ENCODE results near the gene CEACAM20.
"Not testable (repeated sequence)": the region's sequence is repeated elsewhere in the genome, so short reads cannot be mapped to it uniquely, and the experiment has no call there.

Gene CEACAM20

DNA sequence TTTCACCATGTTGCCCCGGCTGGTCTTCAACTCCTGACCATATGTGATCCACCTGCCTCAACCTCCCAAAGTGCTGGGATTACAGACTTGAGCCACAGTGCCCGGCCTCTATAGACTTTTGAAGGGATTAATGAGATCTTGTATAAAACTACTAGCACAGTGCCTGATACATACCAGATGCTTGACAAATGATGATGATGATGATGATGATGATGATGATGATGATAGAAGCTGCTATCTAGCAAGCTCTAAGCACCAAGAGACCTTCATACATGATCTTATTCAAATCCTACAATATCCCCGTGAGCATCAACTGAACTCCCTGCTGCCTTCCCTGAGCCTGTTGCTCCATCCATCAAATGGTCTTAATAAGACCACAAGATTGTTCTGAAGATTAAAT lies 14.4 kb downstream of the CEACAM20 start:
- no peak overlapping the region for H3K27ac ChIP-seq (ENCODE audit: low read length)

DNA sequence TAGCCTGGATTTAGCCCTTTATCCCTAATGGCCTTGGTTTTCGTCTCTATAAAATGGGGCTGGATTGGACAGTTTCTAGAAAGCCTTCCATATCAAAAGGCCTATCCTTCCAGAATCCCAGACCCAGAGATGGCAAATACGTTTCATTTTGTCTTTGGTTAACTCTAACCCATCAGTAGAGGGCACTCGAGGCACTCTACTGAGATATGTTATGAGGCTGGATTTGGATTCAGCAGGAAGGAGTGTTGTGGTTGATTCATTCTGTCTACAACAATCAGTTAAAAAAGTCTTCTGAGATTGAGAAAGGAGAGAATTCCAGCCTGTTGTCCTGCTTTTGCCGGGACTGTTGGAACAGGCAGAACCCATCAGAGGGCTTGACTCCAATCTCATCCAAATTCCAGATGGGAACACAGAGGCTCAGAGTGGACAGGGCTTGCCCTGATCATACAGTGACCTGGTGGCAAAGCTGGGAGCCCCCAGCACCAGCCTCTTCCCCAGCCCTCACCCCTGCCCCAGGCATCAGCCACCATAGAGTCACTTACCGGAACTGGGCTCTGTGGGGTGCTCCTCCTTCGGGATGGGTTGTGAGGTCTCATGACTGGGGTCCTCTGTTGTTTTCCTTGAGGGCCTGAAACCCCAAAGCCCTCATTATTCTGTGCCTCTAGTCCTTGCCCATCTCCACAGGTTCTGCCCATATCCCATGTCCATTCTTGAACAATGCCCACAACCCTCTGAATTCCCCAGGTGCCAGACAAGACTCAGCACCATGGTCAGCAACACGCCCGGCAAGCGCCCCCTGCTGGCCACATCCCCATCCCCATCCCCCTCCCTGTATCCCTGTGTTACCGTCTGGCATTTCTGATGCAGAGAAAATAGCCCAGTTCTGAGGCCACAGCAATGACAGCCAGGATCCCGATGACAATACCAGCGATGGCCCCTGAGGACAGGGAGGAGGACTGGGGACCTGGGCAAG lies 16.9 kb downstream of the CEACAM20 start:
- Histone ChIP-seq H3K36me3 (ENCODE audit: insufficient read depth, low read depth, low read length) (no peaks in the 10 kb centered on the region), H3K4me1 (ENCODE audit: insufficient read depth, low read length) (no peaks in the 10 kb centered on the region)

More for the DNA sequence above, 14.4 kb downstream of the CEACAM20 start:
- H3K27me3 ChIP-seq (ENCODE audit: insufficient read depth, low read length) = no peaks in the 10 kb centered on the region; the same call in 1 of the 2 replicates
- H3K9ac ChIP-seq (ENCODE audit: low read depth, low read length) = no peak overlapping the region
- H3K36me3 ChIP-seq (ENCODE audit: insufficient read depth, low read depth, low read length) = no peaks in the 10 kb centered on the region
- H3K4me3 ChIP-seq (ENCODE audit: low read length) = no peak overlapping the region
- H3K9me3 ChIP-seq (ENCODE audit: insufficient read depth, low read depth, low read length) = peaks cover 52% of the 10 kb centered on the region
- no peaks in the 10 kb centered on the region for H3K4me1 ChIP-seq (ENCODE audit: insufficient read depth, low read length)

DNA sequence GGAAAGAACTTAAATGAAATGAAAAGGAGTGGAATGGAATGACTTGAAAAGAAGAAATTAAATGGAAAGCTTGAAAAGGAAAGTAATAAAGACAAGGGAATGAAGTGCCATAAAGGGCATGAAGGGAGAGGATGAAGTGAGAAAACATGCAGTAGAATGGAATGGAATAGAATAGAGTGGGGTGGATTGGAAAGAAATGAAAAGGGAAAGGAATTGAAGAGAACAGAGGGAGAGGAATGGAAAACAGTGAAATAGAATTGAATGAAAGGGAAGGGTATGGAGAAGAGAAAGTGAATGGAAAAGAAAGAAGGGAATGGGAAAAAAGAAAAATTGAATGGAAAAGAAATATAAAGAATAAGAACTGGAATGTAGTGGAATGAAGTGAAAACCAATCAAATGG lies 20.0 kb downstream of the CEACAM20 start:
- Histone ChIP-seq H3K4me1 (ENCODE audit: insufficient read depth, low read length) (no peaks in the 10 kb centered on the region), H3K9me3 (ENCODE audit: insufficient read depth, low read depth, low read length) (peaks cover 74% of the 10 kb centered on the region), H3K9ac (ENCODE audit: low read depth, low read length) (no peak overlapping the region), H3K4me3 (ENCODE audit: low read length) (no peak overlapping the region), H3K36me3 (ENCODE audit: insufficient read depth, low read depth, low read length) (no peaks in the 10 kb centered on the region), H3K27ac (ENCODE audit: low read length) (no peak overlapping the region), H3K27me3 (ENCODE audit: insufficient read depth, low read length) (peaks cover 4% of the 10 kb centered on the region; the same call in 1 of the 2 replicates)

More for the DNA sequence above, 16.9 kb downstream of the CEACAM20 start:
- no peak overlapping the region for H3K4me3 ChIP-seq (ENCODE audit: low read length)
- no peaks in the 10 kb centered on the region for H3K27me3 ChIP-seq (ENCODE audit: insufficient read depth, low read length)
- peaks cover 66% of the 10 kb centered on the region for H3K9me3 ChIP-seq (ENCODE audit: insufficient read depth, low read depth, low read length)
- no peak overlapping the region for H3K27ac ChIP-seq (ENCODE audit: low read length)
- H3K9ac ChIP-seq (ENCODE audit: low read depth, low read length) = no peak overlapping the region

DNA sequence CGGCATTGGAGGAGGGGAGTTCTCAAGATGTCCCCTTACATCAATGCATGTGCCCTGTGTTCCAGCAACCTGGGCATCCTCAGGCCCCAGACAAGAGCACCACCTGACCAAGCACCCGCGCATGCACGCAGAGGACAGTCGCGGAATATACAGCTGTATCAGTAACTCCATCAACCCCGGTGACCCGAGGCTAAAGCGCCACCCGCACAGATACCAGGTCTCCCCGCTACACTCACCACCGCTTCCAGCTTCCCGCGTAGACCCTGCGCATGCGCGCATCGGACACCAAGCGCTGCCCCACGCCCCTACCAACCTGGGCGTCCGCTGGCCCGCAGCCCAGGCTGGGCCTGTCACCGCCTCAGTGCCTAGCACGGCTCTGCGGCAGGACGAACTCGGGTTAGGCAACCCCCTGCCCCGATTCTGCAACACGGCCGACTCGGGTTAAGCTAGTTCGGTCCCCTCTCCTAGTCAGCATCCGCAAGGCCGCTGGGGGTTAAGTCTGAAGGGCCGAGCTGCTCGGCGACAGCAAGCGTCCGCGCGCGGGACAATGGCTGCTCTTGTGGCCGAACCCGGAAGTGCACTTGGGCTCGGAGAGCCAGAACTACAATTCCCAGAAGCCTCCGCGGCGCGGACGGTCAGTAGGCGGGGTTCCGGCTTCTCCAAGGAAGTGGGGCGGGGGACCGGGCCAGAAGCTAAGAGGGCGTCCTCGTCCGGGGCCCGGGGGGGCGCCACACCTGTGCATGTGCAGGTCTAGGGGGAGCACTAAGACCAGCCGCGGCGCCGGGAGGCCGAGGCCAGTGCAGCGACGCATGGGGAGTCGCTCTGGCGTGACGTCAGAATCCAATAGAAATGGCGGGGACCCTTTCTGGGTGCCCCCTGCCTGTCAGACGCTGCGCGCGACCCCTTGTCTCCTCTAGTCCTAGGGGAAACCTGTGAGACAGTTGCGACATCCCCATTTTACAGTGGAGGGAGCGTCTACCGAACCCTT lies 29.2 kb downstream of the CEACAM20 start, which contains the start of gene ZNF180:
ZNF180 (minus strand) TSS at position 561 of the 988 bp plus-strand sequence. CDS start 3,188 bp downstream, outside the sequence.
- Histone ChIP-seq H3K27me3 (ENCODE audit: insufficient read depth, low read length) (peaks cover 4% of the 10 kb centered on the region; the same call in 1 of the 2 replicates), H3K9me3 (ENCODE audit: insufficient read depth, low read depth, low read length) (peaks cover 73% of the 10 kb centered on the region)

DNA sequence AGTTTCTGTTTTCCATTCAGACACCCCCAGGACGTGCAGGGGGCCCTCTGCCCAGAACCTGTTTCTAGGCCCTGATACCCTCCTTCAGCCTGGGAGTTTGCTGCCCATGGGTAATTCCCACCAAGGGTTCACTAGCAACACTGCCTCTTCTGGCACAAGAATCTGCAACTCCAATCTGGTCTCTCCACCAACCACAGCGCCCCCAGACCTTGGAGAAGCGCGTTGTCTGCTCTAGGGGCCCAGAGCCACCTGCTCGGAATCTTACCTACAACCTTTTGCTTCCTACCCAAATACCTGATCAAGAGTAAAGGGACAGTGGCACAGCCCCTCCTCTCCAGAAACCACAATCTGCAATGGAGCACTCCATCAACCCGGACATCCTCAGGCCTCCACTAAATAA lies 29.9 kb downstream of the CEACAM20 start:
- H3K4me3 ChIP-seq (ENCODE audit: low read length) = peak overlapping the region; percentile 95
- 0 out of 2 replicates have a peak, but pooled peaks cover 3% of the 10 kb centered on the region for H3K4me1 ChIP-seq (ENCODE audit: insufficient read depth, low read length)
- no peaks in the 10 kb centered on the region for H3K27me3 ChIP-seq (ENCODE audit: insufficient read depth, low read length)
- H3K36me3 ChIP-seq (ENCODE audit: insufficient read depth, low read depth, low read length) = peaks cover 33% of the 10 kb centered on the region
- H3K27ac ChIP-seq (ENCODE audit: low read length) = no peak overlapping the region
- H3K9me3 ChIP-seq (ENCODE audit: insufficient read depth, low read depth, low read length) = peaks cover 73% of the 10 kb centered on the region
- peak overlapping the region; percentile 87; the same call in 1 of the 2 replicates for H3K9ac ChIP-seq (ENCODE audit: low read depth, low read length)

More for the DNA sequence above, 29.2 kb downstream of the CEACAM20 start, which contains the start of gene ZNF180:
- Histone ChIP-seq H3K9ac (ENCODE audit: low read depth, low read length) (peak within 1 kb of the TSS; percentile 87; the same call in 1 of the 2 replicates), H3K36me3 (ENCODE audit: insufficient read depth, low read depth, low read length) (peaks cover 26% of the 10 kb centered on the region), H3K4me3 (ENCODE audit: low read length) (peak within 1 kb of the TSS; percentile 95), H3K4me1 (ENCODE audit: insufficient read depth, low read length) (0 out of 2 replicates have a peak, but pooled peaks cover 3% of the 10 kb centered on the region), H3K27ac (ENCODE audit: low read length) (no peak within 1 kb of the TSS)

DNA sequence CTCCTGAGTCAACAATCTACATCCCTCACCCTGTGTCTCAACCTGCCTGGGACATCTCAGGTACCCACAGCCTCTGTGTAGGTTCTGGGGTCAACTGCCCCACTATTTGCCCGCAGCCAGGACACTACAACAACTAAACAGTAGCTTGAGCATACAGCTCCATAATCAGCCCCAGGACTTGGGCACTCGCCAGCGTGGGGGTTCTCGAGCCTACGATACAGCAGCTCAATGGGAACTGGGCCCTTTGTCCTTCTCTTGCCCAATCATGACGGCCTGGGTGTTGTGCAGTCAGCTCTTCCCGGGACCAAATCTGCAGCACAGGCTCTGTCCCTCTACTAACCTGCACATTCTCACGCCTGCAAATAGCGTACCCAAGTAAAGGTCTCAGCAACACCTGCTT lies 30.5 kb downstream of the CEACAM20 start:
- Histone ChIP-seq H3K27me3 (ENCODE audit: insufficient read depth, low read length) (no peaks in the 10 kb centered on the region), H3K4me1 (ENCODE audit: insufficient read depth, low read length) (0 out of 2 replicates have a peak, but pooled peaks cover 3% of the 10 kb centered on the region), H3K9ac (ENCODE audit: low read depth, low read length) (no peak overlapping the region; the same call in 1 of the 2 replicates), H3K4me3 (ENCODE audit: low read length) (peak overlapping the region; percentile 95), H3K36me3 (ENCODE audit: insufficient read depth, low read depth, low read length) (peaks cover 38% of the 10 kb centered on the region), H3K27ac (ENCODE audit: low read length) (no peak overlapping the region), H3K9me3 (ENCODE audit: insufficient read depth, low read depth, low read length) (peaks cover 73% of the 10 kb centered on the region)

DNA sequence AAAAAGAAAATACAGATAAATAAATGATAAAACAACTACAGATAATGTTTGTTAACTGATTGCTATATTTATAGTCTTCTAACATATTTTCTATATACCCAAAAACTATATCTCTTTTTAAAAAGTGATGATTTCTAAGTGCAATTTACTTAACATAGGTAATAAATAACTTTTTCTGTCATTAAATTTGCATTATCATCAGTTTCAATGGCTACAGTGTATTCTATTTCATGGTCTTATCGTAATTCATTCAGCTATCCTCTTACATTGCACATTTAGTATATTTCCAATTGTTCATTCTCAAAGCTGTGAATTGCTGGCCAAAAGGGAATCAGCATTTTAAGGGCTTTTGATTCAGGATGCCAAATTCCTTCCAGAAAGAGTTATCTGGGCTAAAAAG lies 32.8 kb downstream of the CEACAM20 start:
- H3K9me3 ChIP-seq (ENCODE audit: insufficient read depth, low read depth, low read length) = peaks cover 87% of the 10 kb centered on the region
- peaks cover 61% of the 10 kb centered on the region for H3K36me3 ChIP-seq (ENCODE audit: insufficient read depth, low read depth, low read length)
- 0 out of 2 replicates have a peak, but pooled peaks cover 3% of the 10 kb centered on the region for H3K4me1 ChIP-seq (ENCODE audit: insufficient read depth, low read length)

DNA sequence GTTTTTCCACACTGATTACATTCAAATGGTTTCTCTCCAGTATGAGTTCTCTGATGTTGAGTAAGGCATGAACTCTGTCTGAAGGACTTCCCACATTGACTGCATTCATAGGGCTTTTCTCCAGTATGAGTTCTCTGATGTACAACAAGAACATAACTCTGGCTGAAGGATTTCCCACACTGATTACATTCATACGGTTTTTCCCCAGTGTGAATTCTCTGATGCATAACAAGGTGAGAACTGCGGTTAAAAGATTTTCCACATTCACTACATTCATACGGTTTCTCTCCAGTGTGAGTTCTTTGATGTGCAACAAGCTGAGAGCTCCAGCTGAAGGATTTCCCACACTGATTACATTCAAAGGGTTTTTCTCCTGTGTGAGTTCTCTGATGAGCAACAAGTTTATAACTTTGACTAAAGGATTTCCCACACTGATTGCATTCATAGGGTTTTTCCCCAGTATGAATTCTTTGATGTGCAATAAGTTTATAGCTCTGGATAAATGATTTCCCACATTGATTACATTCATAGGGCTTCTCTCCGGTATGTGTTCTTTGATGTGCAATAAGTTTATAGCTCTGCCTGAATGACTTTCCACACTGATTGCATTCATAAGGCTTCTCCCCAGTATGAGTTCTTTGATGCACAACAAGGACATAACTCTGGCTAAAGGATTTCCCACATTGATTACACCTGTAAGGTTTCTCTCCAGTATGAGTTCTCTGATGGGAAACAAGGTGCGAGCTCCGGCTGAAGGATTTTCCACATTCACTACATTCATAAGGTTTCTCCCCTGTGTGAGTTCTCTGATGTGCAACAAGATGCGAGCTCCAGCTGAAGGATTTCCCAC lies 52.7 kb downstream of the CEACAM20 start:
- Histone ChIP-seq H3K27ac (ENCODE audit: low read length) (no peak overlapping the region), H3K4me3 (ENCODE audit: low read length) (peak overlapping the region; percentile 44), H3K36me3 (ENCODE audit: insufficient read depth, low read depth, low read length) (peaks cover 69% of the 10 kb centered on the region), H3K4me1 (ENCODE audit: insufficient read depth, low read length) (no peaks in the 10 kb centered on the region), H3K27me3 (ENCODE audit: insufficient read depth, low read length) (no peaks in the 10 kb centered on the region), H3K9ac (ENCODE audit: low read depth, low read length) (no peak overlapping the region), H3K9me3 (ENCODE audit: insufficient read depth, low read depth, low read length) (peaks cover 100% of the 10 kb centered on the region)

More for the DNA sequence above, 32.8 kb downstream of the CEACAM20 start:
- Histone ChIP-seq H3K27ac (ENCODE audit: low read length) (no peak overlapping the region), H3K4me3 (ENCODE audit: low read length) (no peak overlapping the region), H3K9ac (ENCODE audit: low read depth, low read length) (no peak overlapping the region), H3K27me3 (ENCODE audit: insufficient read depth, low read length) (no peaks in the 10 kb centered on the region)

DNA sequence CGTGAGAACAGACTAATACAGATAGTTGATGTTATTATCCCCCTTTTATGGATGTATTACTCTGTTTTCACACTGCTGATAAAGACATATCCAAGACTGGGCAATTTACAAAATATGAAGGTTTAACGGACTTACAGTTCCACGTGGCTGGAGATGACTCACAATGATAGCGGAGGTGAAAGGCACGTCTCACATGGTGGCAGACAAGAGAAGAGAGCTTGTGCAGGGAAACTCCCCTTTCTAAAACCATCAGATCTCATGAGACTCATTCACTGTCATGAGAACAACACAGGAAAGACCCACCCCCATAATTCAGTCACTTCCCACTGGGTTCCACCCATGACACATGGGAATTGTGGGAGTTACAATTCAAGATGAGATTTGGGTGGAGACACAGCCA lies 60.7 kb downstream of the CEACAM20 start:
- H3K9me3 ChIP-seq (ENCODE audit: insufficient read depth, low read depth, low read length) = peaks cover 92% of the 10 kb centered on the region
- H3K9ac ChIP-seq (ENCODE audit: low read depth, low read length); H3K27ac ChIP-seq (ENCODE audit: low read length); H3K4me3 ChIP-seq (ENCODE audit: low read length); H3K27me3 ChIP-seq (ENCODE audit: insufficient read depth, low read length); H3K4me1 ChIP-seq (ENCODE audit: insufficient read depth, low read length); H3K36me3 ChIP-seq (ENCODE audit: insufficient read depth, low read depth, low read length): not testable (repeated sequence)

DNA sequence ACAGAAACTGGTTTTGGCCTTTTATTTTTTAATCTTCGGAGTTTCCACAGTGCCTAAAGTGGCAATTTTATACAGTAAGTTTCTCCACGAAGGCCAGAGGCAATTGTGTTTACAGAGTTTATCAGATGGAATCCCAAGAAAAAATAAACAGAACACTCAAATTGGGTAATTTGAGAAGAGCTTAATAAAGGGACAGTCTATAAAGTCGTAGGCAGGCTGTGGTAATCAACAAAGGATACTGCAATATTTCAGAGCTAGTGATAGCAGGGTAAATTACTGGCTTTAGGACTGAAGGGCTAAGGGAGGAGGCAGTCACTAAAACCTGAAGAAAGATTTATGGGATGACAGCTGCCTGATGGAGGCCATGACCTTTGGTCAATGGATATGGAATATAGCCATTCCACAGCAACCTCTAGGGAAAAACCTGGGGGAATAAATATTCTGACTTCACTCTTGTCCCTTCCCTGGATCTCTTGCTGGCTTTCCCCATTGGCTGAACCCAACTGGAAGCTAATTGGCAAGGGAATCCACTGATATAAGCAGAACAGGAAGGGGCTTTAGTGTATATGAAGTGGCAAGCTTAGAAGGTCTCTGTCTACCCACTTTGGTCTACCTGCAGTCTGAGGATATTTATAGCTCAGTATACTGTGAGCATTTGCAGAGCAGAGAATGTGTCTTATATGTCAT lies 66.7 kb downstream of the CEACAM20 start:
- H3K4me3 ChIP-seq (ENCODE audit: low read length); H3K4me1 ChIP-seq (ENCODE audit: insufficient read depth, low read length); H3K27me3 ChIP-seq (ENCODE audit: insufficient read depth, low read length); H3K27ac ChIP-seq (ENCODE audit: low read length); H3K36me3 ChIP-seq (ENCODE audit: insufficient read depth, low read depth, low read length); H3K9ac ChIP-seq (ENCODE audit: low read depth, low read length): not testable (repeated sequence)
- peaks cover 73% of the 10 kb centered on the region for H3K9me3 ChIP-seq (ENCODE audit: insufficient read depth, low read depth, low read length)

All from iPS-20b (cell line).